GM21737 (cell line): ENCODE measurements around the gene SEMA5A.

Experiments used
- ATAC-seq: cut with Tn5 transposase; IDR thresholded peaks from one replicate; pipeline ENCODE4 v1.9.1; 2021; ENCODE audit warnings: mild to moderate bottlenecking, moderate library complexity; ENCODE audit not compliant: unreplicated experiment

Gene SEMA5A, protein sequence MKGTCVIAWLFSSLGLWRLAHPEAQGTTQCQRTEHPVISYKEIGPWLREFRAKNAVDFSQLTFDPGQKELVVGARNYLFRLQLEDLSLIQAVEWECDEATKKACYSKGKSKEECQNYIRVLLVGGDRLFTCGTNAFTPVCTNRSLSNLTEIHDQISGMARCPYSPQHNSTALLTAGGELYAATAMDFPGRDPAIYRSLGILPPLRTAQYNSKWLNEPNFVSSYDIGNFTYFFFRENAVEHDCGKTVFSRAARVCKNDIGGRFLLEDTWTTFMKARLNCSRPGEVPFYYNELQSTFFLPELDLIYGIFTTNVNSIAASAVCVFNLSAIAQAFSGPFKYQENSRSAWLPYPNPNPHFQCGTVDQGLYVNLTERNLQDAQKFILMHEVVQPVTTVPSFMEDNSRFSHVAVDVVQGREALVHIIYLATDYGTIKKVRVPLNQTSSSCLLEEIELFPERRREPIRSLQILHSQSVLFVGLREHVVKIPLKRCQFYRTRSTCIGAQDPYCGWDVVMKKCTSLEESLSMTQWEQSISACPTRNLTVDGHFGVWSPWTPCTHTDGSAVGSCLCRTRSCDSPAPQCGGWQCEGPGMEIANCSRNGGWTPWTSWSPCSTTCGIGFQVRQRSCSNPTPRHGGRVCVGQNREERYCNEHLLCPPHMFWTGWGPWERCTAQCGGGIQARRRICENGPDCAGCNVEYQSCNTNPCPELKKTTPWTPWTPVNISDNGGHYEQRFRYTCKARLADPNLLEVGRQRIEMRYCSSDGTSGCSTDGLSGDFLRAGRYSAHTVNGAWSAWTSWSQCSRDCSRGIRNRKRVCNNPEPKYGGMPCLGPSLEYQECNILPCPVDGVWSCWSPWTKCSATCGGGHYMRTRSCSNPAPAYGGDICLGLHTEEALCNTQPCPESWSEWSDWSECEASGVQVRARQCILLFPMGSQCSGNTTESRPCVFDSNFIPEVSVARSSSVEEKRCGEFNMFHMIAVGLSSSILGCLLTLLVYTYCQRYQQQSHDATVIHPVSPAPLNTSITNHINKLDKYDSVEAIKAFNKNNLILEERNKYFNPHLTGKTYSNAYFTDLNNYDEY

DNA sequence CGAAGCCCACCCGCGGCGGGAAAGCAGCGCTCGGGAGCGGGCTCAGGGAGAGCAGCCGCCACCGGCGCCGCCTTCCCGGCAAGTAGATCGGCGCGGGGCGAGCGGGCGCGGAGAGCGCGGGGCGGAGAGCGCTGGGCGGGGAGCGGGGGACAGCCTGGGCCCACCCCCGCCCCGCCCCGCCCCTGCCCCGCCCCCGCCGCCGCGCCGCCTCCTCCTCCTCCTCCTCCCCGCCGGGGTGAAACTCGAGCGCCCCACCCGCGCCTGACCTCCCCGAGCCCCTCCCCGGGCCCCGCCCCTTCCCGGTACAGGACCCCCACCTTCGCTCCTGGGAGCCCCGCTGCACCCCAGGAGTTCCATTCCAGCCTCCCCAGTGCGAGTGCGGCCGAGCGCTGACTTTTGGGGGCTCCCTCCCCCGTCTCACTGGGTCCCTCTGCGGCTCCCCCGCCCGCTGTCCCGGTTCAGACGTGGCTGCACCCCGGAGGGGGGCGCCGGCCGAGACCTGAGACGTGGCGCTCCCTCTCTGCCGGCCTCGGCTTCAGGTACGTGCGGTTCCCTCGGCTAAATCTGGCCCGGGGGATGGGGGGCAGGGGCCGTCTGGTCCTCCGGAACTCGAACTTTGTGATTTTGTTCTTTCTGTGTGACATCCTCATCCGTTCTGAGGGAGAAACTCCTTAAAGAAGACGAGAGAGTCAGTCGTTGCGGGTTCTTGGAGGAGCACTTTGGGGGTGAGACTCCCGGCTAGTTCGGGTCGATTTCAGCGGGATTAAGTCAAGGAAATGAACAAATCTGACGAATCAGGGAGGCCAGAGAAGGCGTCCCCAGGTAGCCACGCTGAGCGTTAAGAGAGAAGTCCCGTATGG, at the start of gene SEMA5A:
SEMA5A (minus strand) TSS at position 84 of the 860 bp plus-strand sequence. CDS start 166,129 bp downstream, outside the sequence.
- ATAC-seq = no peak

DNA sequence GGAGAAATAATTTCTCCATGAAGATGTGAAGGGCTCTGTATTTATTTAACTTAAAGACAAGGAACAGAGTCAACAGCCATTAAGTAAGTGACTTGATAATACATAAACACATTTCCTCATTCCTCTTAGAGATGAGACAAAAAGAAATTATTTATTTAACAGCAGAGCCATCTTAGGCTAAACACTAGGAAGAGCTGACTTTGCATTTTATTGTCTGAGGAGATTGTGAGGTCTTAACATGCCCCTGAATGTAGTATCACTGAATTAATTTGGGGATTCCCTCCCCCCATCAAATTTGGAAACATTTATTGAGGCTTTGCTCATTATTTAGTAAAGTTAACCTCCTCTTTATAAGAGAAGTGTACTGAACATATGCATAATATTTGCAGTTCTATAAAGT, 49.0 kb upstream of the SEMA5A start:
- no peak for ATAC-seq

DNA sequence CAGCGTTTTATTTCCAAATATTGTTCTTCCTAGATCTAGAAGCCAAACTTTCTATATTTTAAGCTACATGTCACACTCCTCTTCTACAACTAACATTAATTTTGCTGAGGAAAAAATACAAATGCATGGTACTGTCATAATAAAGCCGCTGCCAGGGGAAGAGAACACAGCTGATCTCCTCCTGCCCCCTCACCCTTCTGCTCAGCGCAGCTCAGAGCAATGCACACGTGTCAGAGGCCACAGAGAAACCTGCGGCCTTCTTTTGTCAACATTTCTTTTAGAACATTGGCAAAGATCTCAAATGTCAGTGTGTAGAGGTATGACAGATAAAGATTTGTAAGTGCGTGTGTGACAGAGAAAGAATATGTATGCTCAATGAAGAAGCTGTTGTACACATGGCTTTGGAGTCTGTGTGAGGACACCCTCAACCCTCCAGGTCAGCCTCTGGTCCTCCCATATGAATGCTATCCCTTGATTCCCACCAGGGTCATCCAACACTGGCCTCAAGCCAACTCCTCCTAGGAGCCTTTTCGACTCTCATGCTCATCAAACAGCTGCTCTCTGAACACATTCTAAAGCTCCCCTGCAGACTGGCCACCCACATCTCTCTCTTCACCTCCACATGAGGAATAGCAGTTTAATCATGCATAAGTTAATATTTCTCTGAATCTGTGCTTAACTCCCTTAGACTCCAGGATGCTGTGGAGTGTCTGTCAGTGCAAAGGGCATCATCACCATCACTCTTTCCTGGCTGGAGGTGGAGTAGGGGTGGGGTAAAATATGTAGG, 43.4 kb upstream of the SEMA5A start:
- no peak for ATAC-seq

DNA sequence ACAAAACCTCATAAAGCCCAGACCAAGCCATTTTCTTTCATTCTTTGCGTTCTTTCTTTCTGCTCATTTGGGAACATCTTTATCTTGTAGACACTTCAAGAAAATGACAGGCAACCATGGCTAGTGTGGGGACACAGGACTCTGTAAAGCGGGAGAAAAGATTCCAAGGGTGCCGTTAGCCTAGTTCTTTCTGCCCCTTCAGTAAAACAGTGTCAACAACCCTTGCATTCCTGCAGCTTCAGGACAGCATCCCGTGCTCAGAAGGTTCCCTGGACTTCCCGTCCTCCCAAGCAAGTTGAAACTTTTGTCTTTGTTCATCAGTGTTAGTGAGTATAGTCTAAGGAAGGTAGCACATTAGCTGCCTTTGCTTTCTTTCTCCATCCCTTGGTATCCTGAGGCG, 42.4 kb upstream of the SEMA5A start:
- no peak for ATAC-seq

DNA sequence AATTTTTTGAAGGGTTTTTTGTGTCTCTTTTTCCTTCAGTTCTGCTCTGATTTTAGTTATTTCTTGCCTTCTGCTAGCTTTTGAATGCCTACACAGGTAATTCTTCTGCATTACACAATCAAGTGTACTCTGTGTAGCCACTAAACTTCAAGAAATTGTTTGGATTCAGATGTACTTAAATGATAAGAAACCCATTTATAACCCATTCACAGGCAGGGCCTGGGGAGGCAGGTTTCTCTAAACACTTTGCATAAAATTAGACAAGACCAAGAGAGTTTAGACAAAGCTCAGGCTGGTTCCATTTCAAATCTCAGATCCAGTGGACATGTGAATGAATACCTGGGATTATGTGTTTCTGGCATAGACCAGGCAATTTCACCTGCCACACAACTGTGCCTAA, 41.3 kb upstream of the SEMA5A start:
- no peak for ATAC-seq

DNA sequence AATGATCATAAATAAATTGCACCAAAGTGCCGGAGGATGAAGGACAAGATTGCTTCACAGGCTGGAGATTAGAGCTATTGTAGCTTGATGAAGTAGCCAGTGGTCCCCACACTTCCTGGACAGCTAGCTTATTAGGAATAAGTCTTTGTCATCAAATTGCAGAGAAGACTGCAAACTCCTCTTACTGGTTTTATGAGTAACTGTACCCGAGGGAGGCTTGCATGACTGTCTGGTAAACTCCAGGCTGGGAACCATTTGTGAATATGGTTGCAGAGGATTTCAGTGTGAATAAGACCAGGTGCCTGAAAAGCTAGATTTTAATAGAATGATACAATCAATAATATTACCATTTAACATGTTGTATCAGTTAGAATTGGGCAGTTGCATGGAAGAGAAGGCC, 36.5 kb upstream of the SEMA5A start:
- no peak for ATAC-seq

DNA sequence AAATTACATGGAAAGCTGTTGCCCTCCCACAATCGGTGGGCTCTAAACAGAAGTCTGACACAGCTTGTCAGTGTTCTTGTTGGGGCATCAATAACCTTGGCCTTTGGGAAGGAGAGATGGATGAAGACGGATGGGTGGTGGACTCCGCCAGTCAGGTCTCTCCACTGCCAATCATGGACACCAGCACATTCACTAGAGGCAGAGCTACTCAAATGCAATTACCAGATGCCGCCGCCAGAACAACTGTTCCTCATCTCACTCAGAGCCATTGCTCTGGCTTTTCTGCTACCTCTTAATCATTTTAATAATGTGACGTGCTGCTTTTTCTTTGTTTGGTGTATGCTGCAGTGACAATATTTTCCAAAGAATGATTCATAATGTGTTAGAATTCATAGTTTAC, 27.9 kb upstream of the SEMA5A start:
- no peak for ATAC-seq

DNA sequence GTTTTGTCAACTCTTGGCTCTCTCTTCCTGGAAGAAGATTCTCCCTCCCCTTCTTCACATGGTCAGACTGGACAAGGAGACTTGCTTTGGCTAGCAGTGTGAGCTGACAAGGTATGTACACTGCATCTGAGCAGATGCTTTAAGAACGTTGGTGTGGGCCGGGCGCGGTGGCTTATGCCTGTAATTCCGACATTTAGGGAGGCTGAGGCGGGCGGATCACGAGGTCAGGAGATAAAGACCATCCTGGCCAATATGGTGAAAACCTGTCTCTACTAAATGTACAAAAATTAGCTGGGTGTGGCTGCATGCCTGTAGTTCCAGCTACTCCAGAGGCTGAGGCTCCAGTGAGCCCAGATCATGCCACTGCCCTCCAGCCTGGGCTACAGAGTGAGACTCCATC, 26.4 kb upstream of the SEMA5A start:
- ATAC-seq = no peak

DNA sequence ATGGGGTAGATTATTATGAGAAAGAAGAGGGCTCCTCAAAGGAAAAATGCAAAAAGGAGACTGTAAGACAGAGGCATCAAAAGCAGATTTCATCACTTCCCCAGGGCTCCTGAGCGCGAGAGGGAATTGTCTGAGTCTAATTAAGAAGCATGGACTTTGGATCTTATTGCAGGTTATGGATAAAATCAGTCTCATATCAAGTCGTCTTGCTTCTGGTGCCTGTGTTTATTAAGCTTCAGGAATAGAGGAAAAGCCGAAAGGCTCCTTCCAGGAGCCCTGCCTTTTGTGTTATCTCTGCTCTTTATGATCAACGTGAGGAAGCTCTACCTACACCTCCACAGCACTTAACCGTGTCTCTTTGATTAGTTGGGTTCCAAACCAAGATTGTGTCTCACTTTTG, 25.0 kb upstream of the SEMA5A start:
- no peak for ATAC-seq

DNA sequence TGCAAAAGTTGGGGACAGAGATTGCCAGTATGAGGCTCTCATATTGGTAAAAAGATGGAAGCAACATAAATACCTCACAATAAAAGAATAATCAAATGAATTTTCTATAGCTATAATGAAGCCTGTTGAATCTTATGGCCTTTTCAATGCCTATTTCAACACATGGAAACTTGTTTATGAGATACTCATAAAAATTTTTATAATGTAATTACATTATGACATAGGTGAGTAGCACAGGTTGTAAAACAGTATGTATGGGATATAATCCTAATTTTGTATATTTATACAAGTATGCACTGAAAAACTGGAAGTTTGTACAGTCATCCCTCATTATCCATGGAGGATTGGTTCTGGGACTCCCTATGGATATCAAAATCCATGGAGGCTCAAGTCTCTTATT, 21.2 kb upstream of the SEMA5A start:
- ATAC-seq = no peak

DNA sequence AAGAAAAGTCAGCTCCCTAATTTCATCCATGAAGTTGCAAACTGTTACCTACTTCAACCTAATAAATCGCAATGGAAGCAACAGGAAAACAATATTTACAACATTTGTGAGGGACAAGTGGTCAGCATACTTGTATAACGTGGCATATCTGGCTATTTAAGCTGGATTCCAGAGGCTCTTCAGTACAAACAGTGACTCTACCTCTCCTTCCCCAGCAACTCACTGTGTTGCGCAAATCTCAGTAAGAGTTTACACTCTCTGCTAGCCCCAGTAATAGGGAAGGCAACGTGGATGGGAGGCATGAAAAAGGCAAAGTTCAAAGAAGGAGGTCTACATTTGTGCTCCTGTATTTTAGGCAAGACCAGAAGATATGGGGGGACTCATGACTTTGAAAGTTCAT, 18.9 kb upstream of the SEMA5A start:
- ATAC-seq = no peak

DNA sequence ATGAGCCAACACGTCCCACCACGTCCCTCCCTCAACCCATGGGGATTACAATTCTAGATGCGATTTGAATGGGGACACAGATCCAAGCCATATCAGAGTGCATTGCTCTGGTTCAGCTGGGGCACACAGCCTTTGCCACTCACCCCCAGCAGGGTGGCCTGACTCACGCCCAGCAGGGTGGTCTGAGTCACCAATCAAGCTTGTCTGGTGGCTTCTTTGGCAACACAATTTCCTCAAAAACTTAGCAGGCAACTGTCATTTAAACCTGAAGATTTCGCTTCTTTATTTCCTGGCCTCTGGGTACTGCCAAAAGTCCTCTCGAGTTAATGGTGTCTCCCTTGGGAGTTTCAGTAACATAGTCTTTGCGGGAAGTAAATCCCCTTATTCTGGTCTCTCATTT, 16.3 kb upstream of the SEMA5A start:
- no peak for ATAC-seq

DNA sequence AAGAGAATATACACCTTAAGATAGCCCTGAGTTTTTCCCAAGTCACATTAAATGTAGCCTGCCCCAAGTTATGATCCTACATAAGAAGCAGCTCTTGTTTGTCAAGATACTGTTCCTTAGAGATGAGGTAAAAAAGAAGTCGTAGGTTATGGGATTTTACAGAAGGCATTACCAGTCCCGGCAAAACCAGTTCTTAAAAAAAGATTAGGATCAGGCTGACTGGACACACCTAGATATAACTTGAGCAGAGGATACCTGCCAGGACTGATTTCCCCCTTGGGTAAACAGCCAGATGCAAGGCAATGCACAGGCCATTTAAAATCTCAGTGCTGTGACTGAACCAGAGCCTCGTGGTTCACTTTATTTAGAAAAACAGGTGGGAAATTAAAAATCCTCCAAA, 14.1 kb upstream of the SEMA5A start:
- ATAC-seq = no peak

DNA sequence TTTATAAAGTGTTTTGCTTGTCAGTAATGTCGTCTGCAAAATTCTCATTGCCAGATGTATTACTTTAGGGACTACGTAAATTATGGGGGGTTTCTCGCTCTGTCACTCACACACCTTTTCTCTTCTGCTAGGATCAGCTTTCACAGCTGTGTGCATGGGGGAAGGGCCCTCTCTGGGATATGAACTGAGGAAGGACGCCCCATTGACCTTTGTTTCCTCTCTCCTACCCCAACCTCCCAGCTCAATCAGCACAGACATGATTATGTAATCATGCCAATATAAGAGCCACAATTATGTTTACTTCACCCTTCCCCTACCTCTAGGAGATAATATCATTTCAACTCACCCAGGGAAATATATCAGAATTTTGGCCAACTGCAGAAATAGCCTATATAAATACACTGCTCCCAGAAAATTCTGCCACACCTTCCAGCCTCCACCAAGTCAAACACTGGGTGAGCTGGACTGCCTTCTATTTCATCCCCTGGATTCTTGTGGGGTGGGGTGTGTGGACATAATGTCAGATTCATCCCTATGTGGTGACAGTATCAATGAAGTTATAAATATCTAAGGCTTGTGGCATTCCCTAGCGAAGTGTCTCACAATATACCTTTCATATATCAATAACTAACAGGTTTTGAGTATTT, 12.6 kb upstream of the SEMA5A start:
- ATAC-seq = no peak

DNA sequence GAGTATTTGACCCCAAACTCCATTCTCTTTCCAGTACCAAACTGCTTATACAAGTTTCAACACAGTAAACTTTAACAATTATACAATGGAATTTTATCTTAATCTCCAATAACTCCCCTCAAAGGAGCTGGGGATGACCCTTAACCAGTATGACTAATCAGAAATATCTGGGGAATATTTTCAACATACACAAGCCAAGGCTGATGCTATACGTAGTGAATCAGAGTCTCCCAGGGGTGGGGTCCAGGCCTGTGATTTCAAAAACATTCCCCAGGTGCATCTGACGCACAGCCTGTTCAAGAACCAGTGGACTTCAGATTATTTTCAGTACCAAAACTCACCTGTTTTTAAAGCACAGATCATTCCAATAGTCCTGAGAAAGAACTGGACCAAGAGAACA, 11.8 kb upstream of the SEMA5A start:
- no peak for ATAC-seq

DNA sequence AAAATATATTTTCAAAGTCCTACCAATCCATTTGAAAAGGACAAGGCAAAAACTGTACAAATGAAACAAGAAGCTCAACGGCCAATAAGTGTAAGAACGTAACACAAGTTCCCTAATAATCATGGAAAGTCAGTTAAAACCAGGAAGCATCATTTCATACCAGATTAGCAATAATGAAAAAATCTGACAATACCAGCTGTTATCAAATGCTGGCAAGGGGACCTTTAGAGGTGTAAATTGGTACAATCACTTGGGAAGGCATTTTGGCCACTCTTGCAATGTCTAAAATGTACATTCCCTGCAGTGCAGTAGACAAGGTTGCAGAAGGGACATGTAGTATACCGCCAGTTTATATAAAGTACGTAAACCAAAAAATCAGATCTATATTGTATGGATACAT, 10.1 kb upstream of the SEMA5A start:
- ATAC-seq = no peak

DNA sequence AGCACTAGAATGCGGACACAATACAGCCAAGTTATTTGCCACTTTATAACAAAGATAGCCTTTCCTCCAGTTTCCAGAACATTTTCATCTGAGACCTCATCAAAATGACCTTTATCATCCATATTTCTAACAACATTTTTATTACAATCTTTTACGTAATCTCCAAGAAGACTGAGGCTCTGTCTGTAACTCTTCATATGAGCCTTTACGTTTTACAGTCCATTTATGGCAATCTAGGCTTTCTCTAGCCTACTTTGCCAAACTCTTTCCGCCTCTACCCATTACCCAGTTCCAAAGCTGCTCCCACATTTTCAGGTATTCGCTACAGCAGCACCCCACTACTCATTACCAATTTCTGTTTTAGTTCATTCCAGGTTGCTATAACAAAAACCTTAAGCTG, 8.2 kb upstream of the SEMA5A start:
- ATAC-seq = no peak

DNA sequence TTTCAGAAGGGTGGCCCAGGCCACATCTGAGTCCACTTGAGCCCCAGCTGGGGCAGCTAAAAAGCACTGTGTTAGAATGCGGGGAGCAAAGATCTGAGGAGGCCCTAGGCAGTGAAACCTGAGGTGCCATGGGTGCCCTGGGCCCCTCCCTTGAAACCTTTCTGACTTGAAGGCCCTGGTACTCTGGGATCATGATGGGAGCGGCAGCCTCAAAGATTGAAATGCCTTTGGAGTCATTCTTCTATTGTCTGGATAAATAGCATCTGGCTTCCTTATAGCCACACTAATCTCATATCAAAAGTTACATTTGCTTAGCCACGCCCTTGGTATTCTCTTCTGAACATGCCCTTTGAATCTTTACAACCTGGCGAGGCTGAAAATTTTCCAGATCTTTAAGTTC, 7.7 kb upstream of the SEMA5A start:
- ATAC-seq = no peak
